GM21619 (cell line): ENCODE results near the gene NDST1.
A peak's percentile ranks its signal among the peaks of the same experiment; 100 is the strongest.

Source experiments
- ATAC-seq: cut with Tn5 transposase; IDR thresholded peaks from one replicate; pipeline ENCODE4 v1.9.1; 2021; ENCODE audit not compliant: unreplicated experiment

The NDST1 gene

DNA sequence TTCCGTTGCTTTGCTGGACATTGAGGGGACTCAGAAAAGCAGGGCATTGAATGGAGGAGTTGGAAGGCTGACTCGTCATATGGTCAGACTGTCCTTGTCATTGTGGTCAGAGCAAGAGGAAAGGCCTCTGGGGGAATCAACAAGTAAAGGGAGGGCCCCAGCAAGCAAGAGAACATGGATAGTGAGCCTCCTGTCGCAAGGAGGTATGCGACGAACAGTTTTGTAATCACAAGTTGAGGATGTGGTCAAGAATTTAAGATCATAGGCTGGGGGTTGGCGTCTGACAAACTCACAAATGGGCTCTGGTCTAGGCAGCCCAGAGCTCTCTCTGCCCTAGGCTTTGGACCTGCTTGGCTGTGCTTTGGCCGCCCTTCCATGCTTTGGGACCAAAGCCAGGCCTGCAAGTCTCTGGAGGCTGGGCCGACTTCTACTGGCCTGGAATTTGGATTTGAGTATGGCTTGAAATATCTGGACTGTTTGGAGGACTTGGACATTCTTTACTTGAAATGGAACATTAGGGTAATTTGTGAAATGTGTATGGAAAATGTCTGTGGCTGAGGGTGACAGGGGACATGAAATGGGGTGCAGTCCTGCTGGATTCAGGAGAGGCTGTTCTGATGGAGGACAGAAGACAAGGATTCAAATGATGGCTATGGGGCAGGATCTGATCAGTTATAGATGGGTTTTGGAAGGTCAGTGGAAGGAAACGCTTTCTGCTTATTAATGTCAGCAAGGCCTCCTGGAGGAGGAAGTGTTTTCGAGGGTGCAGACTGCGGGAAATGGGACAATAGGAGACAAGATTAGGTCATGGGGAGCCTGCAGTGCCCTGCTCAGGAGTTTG is 19.2 kb upstream of the NDST1 start:
- no peak for ATAC-seq

DNA sequence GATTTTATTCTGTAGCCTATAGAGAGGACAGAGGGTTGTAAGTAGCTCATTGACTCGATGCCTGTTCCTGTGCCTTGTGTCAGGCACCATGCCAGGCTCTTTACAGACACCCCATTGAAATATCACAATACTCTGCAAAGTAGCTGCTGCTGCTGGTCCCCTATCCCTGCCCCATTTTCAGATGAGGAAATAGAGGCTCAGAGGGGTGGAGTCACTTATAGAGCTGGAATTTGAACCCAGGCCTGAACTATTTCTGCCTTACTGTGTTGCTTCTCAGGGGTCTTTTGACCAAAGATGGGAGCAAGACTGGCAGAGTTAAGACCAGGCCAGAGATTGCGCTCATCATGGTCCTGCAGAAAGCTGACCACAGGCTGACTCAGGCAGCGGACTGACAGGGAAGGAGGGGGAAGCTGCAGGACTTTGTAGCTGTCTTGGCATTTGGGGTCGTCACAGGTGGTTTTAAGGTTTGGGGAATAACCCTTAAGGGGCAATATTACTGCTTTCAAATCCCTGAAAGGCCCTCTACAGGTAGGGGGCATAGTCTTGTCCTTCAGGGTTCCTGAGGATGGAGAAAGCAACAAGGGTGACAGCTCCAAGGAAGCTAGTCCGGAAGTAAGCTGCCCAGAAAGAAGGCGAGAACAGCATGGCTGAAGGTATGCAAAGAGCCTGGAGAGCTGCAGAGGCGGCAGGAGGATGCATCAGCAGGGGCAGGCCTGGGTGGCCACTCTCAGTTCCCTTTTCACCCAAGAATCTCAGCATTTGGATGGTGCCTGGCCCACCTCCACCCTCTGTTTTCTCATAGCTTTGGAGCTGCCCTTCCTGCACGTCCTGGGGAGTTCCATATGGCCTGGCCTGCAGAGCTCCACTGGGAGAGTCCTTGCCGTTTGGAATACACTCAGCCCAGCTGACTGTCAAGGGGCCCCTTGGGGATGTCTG is 18.3 kb upstream of the NDST1 start:
- peak; percentile 83 for ATAC-seq

- no peak for ATAC-seq
Observed at GRCh38 chr5:150490296-150490669, 17.6 kb upstream of the NDST1 start.

DNA sequence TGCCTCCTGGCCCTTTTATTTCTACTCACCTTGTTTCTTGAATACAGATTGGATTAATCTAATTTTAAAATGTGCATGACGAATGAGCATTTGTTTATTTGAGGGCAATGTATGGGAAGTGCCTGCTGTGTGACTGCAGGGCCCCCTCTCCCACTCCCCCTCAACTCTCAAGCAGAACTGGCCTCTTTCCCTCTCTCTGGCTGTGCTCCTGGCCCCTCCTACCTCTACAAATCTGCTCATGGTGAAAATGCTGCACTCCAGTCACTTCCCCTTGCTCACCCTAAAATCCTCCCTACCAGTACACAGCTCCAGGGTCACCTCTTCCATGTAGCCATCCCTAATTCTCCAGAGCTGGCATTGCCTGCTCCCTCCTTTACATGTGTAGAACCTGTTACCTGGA is 17.2 kb upstream of the NDST1 start:
- no peak for ATAC-seq

DNA sequence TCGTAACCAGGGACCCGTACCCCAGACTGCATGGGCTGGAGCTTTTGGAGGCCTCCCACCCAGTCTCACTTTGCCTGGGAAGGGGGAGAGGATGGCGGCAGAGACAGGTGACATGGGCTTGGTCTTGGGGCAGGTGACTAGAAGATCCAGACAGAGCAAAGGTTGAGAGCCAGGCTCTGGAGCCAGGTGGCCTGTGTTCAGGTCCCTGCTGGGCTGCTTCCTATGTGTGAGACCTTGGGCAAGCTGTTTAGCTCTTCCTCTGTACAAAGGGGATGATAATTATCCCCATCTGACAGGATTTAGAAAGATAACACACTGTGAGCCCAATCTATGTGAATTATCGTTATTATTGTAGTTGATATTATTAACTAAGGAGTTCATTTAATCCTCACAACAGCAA is 16.1 kb upstream of the NDST1 start:
- no peak for ATAC-seq

GRCh38 chr5:150492621-150493020 is 15.3 kb upstream of the NDST1 start:
- ATAC-seq = no peak

DNA sequence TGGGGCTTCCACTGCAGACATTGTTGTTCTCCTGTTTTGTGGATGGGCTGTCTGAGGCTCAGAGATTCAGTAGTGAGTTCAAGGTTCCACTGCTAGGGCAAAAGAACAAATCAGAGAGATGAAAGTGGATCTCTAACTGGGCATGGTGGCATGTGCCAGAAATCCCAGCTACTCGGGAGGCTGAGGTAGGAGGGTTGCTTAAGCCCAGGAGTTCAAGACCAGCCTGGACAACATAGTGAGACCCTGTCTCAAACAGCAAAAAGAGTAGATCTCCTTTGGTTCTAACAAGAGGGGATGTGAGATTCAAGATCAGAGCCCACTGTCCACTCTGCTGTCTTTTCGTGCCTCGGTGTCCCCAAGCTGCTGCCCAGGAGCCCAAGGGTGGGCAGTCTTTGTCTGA is 11.8 kb upstream of the NDST1 start:
- no peak for ATAC-seq

DNA sequence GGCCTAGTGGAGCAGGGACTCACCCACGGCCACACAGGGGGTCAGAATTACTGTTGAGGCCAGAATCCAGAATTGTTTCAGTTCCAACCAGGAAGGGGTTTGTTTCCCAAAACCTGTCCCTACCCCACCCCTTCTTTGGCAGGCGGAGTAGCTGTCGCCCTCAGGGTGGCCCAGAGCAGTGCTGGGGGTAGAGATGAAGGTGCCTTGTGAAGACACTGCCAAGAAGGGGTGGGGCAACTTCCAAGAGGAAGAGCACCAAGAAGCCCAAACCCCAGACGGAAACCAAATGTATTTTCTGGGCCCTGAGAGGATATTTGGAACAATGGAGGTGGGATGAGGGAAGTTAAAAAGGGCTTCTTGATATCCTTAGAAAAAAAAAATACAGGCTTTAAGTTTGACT is 11.4 kb upstream of the NDST1 start:
- no peak for ATAC-seq

DNA sequence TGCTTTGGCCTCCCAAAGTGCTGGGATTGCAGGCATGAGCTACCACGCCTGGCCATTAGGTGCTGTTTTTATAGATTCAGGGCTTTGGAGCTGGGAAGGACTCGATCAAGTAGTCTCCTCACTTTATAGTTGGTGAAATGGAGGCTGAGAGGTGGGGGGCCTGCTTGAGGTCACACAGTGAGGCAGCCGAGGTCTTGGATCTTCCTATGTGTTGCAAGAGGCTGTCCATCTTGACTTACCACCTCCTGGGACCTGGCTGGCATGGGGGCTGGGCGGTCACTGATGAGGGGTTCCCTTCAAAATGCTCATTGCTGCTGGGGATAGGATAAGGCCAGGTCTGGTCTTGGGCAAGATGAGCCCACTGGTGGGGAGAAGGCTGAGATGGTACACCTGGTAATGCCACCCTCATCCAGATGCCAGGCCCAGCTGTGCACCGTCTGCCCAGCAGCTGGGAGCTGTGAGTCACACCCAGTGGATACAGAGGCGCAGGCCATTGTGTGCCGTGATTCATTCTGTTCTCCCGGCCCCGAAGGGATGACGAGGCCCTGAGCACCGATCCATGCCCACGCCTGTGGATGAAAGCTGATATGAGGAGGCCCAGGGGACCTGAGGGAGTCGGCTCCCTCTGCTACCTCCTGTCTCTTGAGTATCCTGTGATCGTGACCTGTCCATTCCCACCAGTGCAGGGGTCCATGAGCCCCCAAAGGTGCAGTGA is 10.5 kb upstream of the NDST1 start:
- ATAC-seq = no peak

GRCh38 chr5:150497989-150498317 is 10.0 kb upstream of the NDST1 start:
- no peak for ATAC-seq

DNA sequence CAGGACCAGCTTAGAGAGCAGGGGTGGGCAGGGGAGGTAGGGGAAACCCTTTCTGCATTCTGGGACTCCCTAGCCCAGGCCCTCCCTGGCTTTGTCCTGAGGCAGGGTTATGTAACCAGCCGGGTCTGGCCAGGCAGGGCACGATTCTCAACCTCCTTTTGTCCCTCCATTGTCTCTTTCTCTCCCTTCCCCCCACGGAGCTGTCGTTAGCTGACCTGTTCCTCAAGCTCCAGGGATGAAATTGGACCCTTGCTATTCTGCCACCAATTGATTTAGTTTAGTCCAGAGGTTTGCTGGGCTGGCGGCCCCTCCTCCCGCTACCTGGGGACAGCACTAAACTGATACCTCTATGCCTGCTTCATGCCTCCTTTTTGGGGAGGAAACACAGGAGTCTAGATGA is 9.4 kb upstream of the NDST1 start:
- ATAC-seq = no peak

GRCh38 chr5:150498971-150499370 is 9.0 kb upstream of the NDST1 start:
- no peak for ATAC-seq

GRCh38 chr5:150499437-150499956 is 8.4 kb upstream of the NDST1 start:
- ATAC-seq = peak; percentile 70

DNA sequence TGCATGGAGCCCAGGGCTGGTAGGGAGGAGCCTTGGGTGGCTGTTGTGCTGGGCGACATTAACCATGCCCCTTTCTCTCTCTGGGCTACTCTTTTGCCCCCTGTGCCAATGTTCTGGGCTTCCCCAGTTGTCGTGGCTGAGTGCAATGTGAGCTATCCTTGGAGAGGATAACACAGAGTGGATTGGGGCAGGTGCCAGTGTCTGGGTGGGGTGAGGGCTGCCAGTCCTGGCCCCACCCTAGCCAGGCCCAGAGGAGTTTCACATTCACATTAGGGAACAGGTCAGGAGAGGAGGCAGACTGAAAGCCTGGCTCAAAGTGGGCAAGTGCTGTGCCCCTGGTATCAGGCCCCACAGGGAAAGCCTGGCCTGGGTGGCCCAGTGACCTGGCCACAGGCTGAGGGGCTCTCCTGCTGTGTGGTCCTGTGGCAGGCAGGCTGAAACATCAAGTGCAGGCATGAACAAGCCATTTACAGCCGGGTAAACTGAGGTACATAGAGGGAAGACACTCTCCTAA is 7.5 kb upstream of the NDST1 start:
- ATAC-seq = no peak

- no peak for ATAC-seq
Observed at GRCh38 chr5:150500905-150501304, 7.0 kb upstream of the NDST1 start.

DNA sequence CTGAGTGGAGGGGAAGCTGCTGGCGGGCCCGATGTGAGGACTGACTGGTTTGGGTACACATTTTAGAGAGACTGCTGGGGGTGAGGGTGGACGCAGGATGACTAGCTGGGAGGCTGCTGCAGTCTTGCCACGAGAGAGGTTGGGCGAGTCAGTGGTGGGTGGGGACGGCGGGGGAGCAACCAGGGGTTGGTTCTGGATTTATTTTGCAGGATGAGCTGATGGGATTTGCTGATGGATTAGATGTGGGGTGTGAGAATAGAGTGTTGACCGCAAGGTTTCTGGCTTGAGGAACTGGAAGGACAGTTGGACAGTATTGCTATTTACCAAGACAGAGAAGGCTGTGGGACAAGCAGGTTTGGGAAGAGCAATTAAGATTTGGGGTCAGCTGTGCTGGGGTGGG is 5.8 kb upstream of the NDST1 start:
- ATAC-seq = no peak

- no peak for ATAC-seq
Observed at GRCh38 chr5:150502847-150503246, 5.1 kb upstream of the NDST1 start.

- ATAC-seq = no peak
Observed at GRCh38 chr5:150503386-150503785, 4.5 kb upstream of the NDST1 start.

- no peak for ATAC-seq
Observed at GRCh38 chr5:150503977-150504620, 3.8 kb upstream of the NDST1 start.

DNA sequence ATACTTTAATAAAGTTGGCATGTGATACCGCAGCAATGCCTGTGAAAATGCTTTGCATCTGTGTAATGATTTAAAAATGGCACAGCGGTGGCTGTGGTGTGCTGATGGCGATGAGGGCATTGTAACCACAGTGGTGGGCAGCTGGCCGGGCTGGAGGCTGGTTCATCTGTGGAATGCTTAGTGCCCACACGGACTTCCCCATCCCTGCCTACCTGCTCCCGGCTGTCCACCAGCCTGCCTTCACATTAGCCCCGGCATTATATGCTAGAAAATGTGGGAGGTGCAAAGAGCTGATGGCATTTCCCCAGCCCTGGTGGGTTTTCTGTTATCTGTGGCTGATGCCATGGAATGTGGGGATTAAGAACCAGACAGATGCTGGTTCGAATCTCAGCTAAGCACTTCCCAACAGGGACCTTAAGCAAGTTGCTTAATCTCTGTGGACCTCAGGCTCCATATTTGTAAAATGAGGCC is 2.9 kb upstream of the NDST1 start:
- no peak for ATAC-seq

DNA sequence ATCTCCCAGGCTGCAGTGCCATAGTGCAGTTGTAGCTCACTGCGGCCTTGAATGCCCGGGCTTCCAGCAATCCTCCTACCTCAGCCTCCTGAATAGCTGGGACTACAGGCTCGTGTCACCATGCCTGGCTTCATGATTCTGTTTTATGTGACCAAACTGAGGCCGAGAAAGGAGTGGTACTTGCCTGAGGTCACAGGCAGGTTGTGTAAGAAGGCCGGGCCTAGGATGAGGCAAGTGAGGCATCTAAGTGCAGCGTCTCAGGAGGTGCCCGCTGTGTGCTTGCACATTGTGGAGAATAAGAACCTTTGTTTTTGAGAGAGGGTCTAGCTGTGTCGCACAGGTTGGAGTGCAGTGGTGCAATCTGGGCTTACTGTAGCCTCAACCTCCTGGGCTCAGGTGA is 2.1 kb upstream of the NDST1 start:
- ATAC-seq = no peak
